GM19238 (cell line): ENCODE results near the gene MTARC1.

ENCODE experiments used
- DNase-seq: peaks from one replicate; pipeline ENCODE4 v3.0.0; 2011; ENCODE audit warnings: low spot score; ENCODE audit not compliant: insufficient read length

The MTARC1 gene

GRCh38 chr1:220806408-220806807, 19.7 kb downstream of the MTARC1 start:
- no peak for DNase-seq

DNA sequence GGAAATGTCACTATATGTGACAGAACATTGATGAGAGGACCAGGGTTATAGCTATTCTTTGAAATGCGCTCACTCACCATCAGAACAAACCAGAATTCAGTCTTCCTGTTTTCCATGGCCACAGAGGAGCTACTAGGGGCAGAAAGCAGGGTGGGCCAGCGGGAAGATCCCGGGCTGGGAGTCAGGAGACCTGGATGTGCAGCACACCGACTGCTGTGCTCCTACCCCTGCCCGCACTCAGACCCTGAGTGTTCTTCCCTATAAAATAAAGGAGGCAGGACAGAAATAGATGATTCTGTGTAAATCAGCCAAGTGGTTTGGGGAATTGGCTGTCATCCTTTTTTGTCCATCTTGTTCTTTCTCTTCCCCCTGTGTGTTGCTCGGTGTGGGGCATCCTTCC, 21.0 kb downstream of the MTARC1 start:
- no peak for DNase-seq

DNA sequence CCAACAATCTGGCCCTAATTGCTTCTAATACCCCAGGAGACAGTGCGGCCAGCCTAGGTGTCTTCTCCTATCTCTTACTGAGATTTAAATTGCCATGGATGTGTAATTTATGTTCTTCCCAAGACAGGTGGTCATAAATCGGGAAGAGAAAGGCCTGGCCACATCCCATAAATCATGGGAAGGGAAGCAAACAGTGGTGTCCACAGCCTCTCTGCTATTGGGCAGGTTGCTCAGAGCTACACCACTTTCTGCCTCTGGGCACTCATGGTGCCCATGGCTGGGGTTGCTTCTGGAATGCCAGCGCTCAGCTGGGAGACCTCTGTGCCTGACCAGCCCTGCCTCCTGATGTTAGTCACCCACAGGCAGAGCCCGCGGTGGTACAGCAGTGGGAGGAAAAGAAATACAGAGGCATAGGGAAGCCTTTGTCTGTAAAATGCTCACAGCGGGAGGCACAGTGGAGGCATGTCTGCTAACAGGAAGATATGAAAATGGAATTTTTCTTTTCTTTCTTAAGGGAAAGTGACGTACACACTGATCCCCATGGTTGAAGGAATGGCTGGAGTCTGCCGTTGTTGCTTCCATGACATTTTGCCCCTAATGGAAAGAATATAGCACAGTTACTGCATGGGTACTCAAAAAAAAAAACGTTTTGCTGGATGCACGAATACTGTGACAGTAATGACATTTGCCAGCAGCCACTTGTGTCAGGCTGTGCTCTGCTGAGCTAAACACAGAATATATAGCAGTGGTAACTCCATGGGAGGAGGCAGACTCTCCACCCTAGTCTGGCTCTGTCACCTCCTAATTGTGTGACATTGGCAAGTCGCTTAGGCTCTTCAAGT, 21.9 kb downstream of the MTARC1 start:
- DNase-seq = no peak

- DNase-seq = no peak
Observed at GRCh38 chr1:220809187-220809550, 22.5 kb downstream of the MTARC1 start.

- DNase-seq = no peak
Observed at GRCh38 chr1:220809704-220810103, 23.0 kb downstream of the MTARC1 start.

DNA sequence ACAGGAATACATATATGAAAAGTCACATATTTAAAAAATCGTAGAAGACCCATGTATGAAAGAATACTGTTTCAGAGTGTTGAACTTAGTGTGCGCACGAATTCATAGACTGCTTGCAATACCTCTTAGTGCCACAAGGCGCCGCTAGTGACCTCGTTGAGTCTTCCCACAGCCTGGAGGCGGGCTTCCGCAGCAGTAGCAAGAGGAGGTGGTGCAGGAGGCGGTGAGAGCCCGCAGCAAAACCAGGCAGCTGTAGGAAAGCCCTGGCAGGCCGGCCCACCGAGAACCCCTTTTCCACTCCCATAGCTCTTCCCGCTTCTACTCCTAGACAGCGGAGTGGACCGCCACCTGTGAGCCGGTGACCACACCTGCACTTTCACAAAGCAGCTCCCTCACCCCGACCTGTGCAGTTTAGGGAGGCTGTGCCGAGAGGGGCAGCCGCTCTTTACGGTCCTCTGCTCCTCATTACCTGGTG, 23.5 kb downstream of the MTARC1 start:
- peak; percentile 68 for DNase-seq

DNA sequence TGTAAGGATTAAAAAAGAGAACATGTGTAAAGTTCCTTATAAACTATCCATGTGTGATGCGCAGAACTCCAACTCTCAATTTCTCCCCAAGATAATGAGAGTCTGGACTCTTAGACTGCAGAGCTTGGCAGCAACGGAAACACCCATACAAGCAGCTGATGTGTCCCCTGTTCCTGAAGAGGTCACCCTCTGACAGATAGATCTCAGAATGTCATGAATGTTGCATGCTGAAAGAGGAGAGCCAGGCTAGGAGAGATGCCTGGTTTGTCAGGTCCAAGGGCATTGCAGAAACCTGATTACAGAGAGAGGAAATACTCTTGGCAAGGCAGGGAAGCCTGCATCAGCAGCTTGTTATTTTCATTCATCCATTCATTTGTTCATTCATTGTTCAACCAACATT, 24.2 kb downstream of the MTARC1 start:
- no peak for DNase-seq

DNA sequence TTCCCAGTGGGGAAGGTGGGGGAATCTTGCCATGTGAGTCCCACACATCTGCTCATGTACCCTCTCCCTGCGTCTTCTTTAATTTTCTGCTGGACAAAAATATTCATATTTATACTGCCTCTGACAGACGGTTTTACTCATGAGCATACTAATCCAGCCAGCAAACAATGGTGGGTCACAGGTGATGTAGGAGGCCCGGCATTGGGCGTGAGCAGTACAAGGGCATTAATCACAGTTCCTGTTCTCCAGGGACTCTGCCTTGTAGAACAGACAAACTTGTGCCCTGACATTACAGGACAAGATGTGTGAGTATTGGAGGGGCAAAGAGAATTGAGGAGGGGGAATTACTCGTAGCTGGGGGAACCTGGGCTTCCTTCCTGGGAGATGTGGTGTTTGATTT, 25.0 kb downstream of the MTARC1 start:
- no peak for DNase-seq

GRCh38 chr1:220812308-220812707, 25.6 kb downstream of the MTARC1 start:
- no peak for DNase-seq

- DNase-seq = no peak
Observed at GRCh38 chr1:220813013-220813412, 26.3 kb downstream of the MTARC1 start.

- no peak for DNase-seq
Observed at GRCh38 chr1:220815409-220815808, 28.7 kb downstream of the MTARC1 start.

GRCh38 chr1:220817907-220818306, 31.2 kb downstream of the MTARC1 start:
- DNase-seq = no peak

DNA sequence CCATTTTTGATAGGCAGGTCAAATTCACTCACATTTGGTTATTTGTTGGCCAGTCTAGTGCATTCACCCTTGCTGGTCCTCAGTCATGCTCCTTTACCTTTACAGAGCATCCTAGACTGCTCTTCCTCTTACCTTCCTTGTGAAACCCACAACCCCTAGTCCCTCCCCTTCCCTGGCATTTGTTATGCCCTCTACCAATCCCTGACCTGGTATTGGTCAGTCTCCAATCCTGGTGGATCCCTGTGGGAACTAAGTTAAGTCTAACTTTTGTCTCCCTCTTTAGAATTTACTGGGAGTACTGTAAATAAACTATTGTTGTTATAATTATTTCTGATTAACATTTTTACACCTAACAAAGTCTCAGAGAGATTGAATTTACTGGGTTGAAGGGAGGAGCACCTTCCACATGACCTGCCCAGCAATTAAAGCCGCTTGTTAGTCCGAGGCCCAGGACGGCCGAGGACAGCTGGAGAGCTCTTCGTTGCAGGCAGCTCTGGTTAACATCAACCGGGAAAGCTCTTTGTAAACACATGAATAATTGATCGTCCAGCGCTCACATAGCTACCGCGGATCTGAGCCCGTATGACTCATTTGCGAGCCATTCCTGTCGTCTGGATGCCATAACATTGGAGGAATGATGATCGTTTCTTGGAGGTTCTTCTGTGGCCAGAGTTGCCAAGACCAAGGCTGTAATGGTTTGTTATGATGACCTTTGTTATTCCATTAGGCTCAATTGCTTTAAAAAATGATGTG, 31.9 kb downstream of the MTARC1 start:
- DNase-seq = no peak

DNA sequence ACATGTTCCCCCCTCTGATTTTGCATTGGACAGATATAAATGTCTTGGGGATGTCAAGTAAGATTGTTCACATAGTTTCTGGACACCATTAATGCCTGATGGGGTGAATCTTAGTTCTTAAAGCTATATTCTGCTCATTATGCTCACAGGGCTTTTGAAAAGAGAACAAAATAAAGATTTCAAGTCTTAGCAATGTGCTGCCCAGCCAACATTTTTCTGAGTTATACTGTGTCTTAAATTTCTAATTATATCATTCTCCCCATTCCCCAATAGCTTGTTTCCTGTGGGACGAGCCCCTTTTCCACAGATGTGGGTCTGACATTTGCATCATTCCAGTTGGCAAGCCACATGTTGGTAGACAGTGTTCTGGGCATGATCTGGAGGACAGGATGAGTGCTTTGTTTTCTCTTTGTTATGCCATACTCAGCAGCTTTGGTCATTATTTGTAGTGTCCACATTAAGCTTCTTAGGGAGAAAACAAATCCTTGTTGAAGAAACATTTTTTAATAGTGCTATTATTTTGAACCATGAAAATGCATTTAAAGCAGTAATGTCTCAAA, 32.8 kb downstream of the MTARC1 start:
- no peak for DNase-seq

GRCh38 chr1:220824031-220824989, 37.6 kb downstream of the MTARC1 start:
- no peak for DNase-seq

DNA sequence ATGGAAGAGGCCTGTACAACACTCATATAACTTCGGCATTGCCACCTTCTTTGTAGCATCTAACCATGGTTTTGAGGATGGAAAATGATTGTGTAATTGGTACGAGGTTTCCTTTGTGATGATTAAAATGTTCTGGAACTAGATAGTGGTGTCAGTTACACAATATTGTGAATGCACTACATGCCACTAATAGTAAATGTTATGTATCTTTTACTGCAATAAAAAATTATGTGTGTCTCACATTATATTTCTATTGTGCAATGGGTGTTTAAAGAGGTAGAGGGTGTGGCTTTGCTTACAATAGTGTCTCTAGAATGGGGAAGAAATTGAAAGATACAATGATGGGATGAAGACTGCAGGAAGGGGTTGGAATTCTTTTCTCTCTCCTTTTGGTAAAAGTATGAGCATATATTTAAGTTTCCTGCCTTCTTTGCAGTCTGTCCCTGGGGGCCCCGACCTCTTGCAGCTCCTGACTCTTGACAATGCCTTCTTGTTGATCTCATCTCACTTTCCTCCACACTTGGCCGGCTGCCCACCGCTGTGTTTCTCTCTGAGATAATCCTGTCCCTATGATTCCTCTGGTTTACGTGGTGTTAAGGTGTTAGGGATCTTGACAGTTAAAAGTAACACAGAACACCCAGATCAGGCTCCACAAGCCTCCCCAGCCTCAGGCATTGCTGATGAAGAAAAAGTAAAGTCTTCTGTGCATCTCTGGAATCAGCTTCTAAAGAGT, 39.3 kb downstream of the MTARC1 start:
- DNase-seq = no peak

- no peak for DNase-seq
Observed at GRCh38 chr1:220826729-220827128, 40.0 kb downstream of the MTARC1 start.

DNA sequence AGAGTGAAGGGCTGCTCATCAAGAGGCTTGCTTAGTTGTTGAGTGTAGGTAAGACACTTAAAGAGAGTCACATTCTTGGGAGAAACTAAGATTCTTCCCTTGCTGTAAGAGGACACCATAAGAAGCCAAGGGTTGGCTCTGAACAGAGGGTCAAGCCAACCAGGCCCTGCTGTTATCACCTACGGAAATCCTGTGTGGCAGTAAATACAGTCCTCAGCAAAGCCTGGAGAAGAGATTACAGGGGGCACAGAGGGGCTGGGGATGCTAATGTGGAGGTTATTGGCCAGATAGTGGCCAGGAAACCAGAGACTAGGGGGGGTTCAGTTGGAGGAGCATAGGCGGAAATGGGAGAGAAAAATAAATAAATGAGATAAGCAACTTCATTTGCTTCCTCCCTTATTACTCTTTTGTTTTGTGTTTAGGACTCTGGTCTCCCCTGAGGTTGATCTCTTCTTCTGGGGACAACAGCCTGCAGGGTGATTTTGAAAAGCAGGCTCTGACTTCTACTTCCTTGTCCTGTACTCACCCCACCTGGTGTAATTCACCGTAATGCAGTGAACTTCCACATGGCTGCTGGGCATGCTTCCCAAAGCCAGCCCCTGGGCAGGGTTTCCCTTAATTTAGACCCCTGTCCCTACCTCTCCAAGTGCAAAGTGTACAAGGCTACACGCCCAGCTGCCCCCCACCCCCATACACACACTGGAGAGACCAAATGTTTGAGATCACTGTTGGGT, 40.9 kb downstream of the MTARC1 start:
- no peak for DNase-seq

DNA sequence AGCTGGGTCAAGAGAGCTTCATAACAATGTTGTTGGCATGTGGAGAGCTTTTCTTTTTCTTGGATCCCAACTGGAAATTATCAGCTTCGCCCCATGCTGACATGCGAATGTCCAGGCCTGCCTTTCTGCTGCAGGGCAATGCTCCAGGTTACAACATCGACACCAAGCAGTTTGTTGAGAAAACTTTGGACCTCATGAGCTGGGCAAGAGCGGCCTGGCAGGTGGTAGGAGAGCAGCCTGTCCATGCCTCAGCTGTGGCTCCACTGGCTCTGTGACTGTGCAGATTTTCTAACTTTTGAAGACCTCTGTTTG, 41.4 kb downstream of the MTARC1 start:
- DNase-seq = no peak

DNA sequence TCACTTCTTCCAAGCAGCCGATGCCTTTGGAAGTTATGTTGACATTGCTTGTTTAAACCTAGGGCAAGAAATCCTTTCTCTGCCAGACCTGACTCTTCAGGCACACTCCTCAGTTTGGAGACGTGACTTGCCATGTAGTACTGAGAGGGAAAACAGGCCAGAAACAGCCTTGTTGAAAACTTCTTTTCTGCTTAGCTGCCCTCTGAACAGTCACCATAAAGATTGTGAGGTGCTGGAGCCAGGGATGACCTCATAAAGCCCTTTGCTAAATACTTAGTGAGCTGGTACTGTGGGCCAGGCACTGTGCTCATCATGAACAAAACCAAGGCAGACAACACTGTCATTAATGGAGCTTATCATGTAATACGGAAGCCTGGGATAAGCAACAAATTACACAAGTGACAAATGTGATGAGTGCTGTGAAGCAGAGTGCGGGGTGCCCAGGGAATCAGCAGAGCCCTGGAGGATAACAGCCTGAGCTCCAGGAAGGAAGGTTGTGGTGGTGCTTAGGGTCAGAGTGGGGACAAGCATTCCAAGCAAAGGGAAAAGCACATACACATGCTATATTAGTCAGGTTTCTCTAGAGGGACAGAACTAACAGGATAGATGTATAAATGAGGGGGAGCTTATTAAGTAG, 42.4 kb downstream of the MTARC1 start:
- DNase-seq = no peak
